A549 (cell line): Measurements from ENCODE around the gene FGFR4.

Experiments
- CBX2 ChIP-seq: fragments of 200-600 bp; sonication (generic); IDR thresholded peaks from 2 replicates; pipeline ENCODE4 v1.6.1; 2016; ENCODE audit warnings: low read depth, mild to moderate bottlenecking, borderline replicate concordance
- CEBPB ChIP-seq, 2 experiments: fragments of >200 bp in 1 of 2; sonication (Bioruptor Twin) in 1 of 2; formaldehyde crosslinking in 1 of 2; IDR thresholded peaks; 2 replicates each; pipeline ENCODE4 v1.6.1; 2012 to 2016
- CHD4 ChIP-seq: fragments of 200-600 bp; sonication (generic); IDR thresholded peaks from 2 replicates; pipeline ENCODE4 v1.6.1; 2016; ENCODE audit warnings: antibody characterized with exemption, mild to moderate bottlenecking, borderline replicate concordance
- EHF ChIP-seq: fragments of 250-450 bp; sonication (Bioruptor Pico); IDR thresholded peaks from 2 replicates; pipeline ENCODE4 v1.5.0; 2020; ENCODE audit warnings: mild to moderate bottlenecking
- NPAS2 ChIP-seq: fragments of 250-450 bp; sonication (Bioruptor Pico); IDR thresholded peaks from 2 replicates; pipeline ENCODE4 v1.8.0; 2022; ENCODE audit warnings: mild to moderate bottlenecking, moderate library complexity, borderline replicate concordance
- POLR2A ChIP-seq: IDR thresholded peaks from 2 replicates; pipeline ENCODE4 v1.6.1; 2012; ENCODE audit warnings: mild to moderate bottlenecking, low read length
- RFX5 ChIP-seq: fragments of 450-650 bp; IDR thresholded peaks from 2 replicates; pipeline ENCODE4 v1.7.1; 2014; ENCODE audit warnings: antibody characterized with exemption, mild to moderate bottlenecking, moderate library complexity
- SMC3 ChIP-seq: fragments of >200 bp; sonication (Bioruptor Twin); formaldehyde crosslinking; IDR thresholded peaks from 3 replicates; pipeline ENCODE4 v1.6.1; 2018; ENCODE audit warnings: inconsistent platforms
- TF ChIP-seq, protein P1 (sequence below): IDR thresholded peaks from 2 replicates; pipeline ENCODE4 v1.6.1; 2012
- TF ChIP-seq, protein P2 (sequence below): fragments of >200 bp; sonication (Bioruptor Twin); formaldehyde crosslinking; IDR thresholded peaks from 3 replicates; pipeline ENCODE4 v1.5.1; 2016
- TF ChIP-seq, protein P3 (sequence below): fragments of 200-600 bp; sonication (generic); IDR thresholded peaks from 2 replicates; pipeline ENCODE4 v1.6.1; 2016; ENCODE audit warnings: antibody characterized with exemption, mild to moderate bottlenecking, moderate library complexity

DNA sequence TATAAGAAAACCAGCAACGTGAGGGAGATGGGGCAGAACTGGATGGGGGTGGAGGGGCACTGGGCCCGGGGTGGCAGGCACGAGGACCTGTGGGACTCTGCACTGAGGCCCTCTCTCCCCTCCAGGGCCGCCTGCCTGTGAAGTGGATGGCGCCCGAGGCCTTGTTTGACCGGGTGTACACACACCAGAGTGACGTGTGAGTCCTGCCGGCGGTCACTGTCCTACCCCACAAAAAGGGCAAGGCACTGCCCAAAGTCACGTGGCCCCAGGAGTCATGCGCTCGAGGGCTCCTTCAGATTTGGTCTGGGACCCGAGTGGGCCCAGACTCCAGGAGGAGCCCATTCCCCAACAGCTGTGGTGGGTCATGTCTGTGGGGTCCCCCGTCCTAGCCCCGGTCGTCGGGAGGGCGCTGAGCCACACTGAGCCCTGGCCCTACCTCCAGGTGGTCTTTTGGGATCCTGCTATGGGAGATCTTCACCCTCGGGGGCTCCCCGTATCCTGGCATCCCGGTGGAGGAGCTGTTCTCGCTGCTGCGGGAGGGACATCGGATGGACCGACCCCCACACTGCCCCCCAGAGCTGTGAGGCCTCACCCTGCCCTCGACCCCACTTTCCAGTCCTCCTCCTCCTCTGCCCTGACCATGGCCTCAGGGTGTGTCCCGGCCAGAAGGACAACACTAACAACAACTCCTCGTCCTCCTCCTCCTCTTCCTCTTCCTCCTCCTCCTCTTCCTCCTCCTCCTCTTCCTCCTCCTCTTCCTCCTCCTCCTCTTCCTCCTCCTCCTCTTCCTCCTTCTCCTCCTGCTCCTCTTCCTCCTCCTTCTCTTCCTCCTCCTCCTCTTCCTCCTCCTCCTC lies 9.7 kb downstream of the FGFR4 start:
- no peak for TF ChIP-seq EHF (CRISPR knock-in tag)
- TF ChIP-seq RFX5 = no peak
- no peak for TF ChIP-seq POLR2A
- no peak for TF ChIP-seq NPAS2 (CRISPR knock-in tag)
- TF ChIP-seq SMC3 = no peak
- TF ChIP-seq, protein P1, sequence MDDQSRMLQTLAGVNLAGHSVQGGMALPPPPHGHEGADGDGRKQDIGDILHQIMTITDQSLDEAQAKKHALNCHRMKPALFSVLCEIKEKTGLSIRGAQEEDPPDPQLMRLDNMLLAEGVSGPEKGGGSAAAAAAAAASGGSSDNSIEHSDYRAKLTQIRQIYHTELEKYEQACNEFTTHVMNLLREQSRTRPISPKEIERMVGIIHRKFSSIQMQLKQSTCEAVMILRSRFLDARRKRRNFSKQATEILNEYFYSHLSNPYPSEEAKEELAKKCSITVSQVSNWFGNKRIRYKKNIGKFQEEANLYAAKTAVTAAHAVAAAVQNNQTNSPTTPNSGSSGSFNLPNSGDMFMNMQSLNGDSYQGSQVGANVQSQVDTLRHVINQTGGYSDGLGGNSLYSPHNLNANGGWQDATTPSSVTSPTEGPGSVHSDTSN = no peak
- TF ChIP-seq CHD4 = no peak
- TF ChIP-seq, protein P2, sequence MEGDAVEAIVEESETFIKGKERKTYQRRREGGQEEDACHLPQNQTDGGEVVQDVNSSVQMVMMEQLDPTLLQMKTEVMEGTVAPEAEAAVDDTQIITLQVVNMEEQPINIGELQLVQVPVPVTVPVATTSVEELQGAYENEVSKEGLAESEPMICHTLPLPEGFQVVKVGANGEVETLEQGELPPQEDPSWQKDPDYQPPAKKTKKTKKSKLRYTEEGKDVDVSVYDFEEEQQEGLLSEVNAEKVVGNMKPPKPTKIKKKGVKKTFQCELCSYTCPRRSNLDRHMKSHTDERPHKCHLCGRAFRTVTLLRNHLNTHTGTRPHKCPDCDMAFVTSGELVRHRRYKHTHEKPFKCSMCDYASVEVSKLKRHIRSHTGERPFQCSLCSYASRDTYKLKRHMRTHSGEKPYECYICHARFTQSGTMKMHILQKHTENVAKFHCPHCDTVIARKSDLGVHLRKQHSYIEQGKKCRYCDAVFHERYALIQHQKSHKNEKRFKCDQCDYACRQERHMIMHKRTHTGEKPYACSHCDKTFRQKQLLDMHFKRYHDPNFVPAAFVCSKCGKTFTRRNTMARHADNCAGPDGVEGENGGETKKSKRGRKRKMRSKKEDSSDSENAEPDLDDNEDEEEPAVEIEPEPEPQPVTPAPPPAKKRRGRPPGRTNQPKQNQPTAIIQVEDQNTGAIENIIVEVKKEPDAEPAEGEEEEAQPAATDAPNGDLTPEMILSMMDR = no peak
- no peak for TF ChIP-seq CBX2
- TF ChIP-seq CEBPB (IDR thresholded peaks at IDR 0.05) = no peak
- TF ChIP-seq, protein P3, sequence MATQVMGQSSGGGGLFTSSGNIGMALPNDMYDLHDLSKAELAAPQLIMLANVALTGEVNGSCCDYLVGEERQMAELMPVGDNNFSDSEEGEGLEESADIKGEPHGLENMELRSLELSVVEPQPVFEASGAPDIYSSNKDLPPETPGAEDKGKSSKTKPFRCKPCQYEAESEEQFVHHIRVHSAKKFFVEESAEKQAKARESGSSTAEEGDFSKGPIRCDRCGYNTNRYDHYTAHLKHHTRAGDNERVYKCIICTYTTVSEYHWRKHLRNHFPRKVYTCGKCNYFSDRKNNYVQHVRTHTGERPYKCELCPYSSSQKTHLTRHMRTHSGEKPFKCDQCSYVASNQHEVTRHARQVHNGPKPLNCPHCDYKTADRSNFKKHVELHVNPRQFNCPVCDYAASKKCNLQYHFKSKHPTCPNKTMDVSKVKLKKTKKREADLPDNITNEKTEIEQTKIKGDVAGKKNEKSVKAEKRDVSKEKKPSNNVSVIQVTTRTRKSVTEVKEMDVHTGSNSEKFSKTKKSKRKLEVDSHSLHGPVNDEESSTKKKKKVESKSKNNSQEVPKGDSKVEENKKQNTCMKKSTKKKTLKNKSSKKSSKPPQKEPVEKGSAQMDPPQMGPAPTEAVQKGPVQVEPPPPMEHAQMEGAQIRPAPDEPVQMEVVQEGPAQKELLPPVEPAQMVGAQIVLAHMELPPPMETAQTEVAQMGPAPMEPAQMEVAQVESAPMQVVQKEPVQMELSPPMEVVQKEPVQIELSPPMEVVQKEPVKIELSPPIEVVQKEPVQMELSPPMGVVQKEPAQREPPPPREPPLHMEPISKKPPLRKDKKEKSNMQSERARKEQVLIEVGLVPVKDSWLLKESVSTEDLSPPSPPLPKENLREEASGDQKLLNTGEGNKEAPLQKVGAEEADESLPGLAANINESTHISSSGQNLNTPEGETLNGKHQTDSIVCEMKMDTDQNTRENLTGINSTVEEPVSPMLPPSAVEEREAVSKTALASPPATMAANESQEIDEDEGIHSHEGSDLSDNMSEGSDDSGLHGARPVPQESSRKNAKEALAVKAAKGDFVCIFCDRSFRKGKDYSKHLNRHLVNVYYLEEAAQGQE = no peak
